Stimulated activated CD4-positive, alpha-beta T cell treated with anti-CD3 and anti-CD28 coated beads, Interleukin-15, amount 100 ng/mL, for 48 hours (primary cell): ENCODE data around the gene SULT1E1.

Experiments used
- DNase-seq, 2 donors: peaks; one replicate each; pipeline ENCODE4 v3.0.0-alpha.2; 2020; ENCODE audit warnings: low read depth in 2 of 2

SULT1E1 gene

DNA sequence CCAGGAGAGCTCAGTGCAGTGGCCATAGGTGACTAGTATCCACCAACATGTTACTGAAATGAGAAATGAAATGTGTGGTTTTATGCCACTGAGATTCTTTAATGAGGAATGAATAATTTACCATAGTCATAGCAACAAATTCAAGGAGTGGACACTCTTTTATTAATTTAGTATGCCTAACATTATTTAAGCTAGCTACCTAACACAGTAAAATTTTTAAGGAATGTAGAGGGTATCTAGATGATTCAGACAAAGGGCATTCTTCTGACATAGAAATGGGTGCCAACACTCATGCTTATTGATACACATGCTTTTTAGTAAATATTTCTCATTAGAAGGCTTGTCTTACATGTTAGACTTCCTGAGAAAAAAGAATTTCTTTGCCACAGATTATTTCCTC is 66.2 kb downstream of the SULT1E1 start:
- no peak for DNase-seq
